Neural cell (in vitro differentiated cells): ENCODE measurements around the gene KDM8. TPM values are rescaled to one million over a fixed set of nuclear protein-coding genes. Genes with fewer than 3 reads are reported as not detected.
"Not testable (repeated sequence)": the region's sequence is repeated elsewhere in the genome, so short reads cannot be mapped to it uniquely, and the experiment has no call there.

Source experiments
- H2AFZ ChIP-seq: fragments of 200-600, 300-800 bp; sonication (generic), shearing (Covaris generic); 2 replicates; pipeline ENCODE4 v1.6.0; 2014; ENCODE audit warnings: low read depth, mild to moderate bottlenecking, antibody characterized with exemption, low read length, moderate library complexity
- H3F3A ChIP-seq: fragments of 200-600 bp; shearing (Covaris generic); 2 replicates; pipeline ENCODE4 v1.6.1; 2016; ENCODE audit warnings: mild to moderate bottlenecking, moderate library complexity, mixed read lengths, antibody characterized with exemption, low read length; ENCODE audit not compliant: insufficient read depth, poor library complexity, severe bottlenecking
- H3K27ac ChIP-seq: fragments of 200-600, 300-800 bp; sonication (generic), shearing (Covaris generic); 2 replicates; pipeline ENCODE4 v1.5.1; 2014; ENCODE audit warnings: mild to moderate bottlenecking, low read length, moderate library complexity
- H3K27me3 ChIP-seq: fragments of 300-800, 200-600 bp; sonication (generic), shearing (Covaris generic); 2 replicates; pipeline ENCODE4 v1.6.0; 2014; ENCODE audit warnings: mild to moderate bottlenecking, low read depth, low read length, moderate library complexity; ENCODE audit not compliant: insufficient read depth
- H3K36me3 ChIP-seq: fragments of 300-800, 200-600 bp; sonication (generic), shearing (Covaris generic); 2 replicates; pipeline ENCODE4 v1.5.1; 2014; ENCODE audit warnings: mild to moderate bottlenecking, antibody characterized with exemption, low read length, moderate library complexity; ENCODE audit not compliant: insufficient read depth
- H3K4me2 ChIP-seq: fragments of 300-800, 200-600 bp; sonication (generic), shearing (Covaris generic); 2 replicates; pipeline ENCODE4 v1.6.0; 2014; ENCODE audit warnings: mild to moderate bottlenecking, low read length
- H3K4me3 ChIP-seq: fragments of 300-800, 200-600 bp; sonication (generic), shearing (Covaris generic); 2 replicates; pipeline ENCODE4 v1.5.1; 2014; ENCODE audit warnings: mild to moderate bottlenecking, low read length, moderate library complexity
- H3K79me2 ChIP-seq: fragments of 200-600 bp; shearing (Covaris generic); replicated peaks from 2 replicates; pipeline ENCODE4 v1.6.0; 2014; ENCODE audit warnings: mild to moderate bottlenecking, low read length, moderate library complexity; ENCODE audit not compliant: insufficient read depth
- H3K9ac ChIP-seq: fragments of 300-800, 200-600 bp; sonication (generic), shearing (Covaris generic); 2 replicates; pipeline ENCODE4 v1.6.1; 2016; ENCODE audit warnings: mild to moderate bottlenecking, low read length, mixed read lengths
- H3K9me2 ChIP-seq: fragments of 200-600 bp; shearing (Covaris generic); 2 replicates; pipeline ENCODE4 v1.6.1; 2016; ENCODE audit warnings: mild to moderate bottlenecking, low read length, mixed read lengths; ENCODE audit not compliant: insufficient read depth
- H3K9me3 ChIP-seq: fragments of 200-600, 300-800 bp; sonication (generic), shearing (Covaris generic); 2 replicates; pipeline ENCODE4 v1.6.1; 2016; ENCODE audit warnings: mild to moderate bottlenecking, mixed run types, low read length, moderate library complexity, mixed read lengths
- H4K20me1 ChIP-seq: fragments of 200-600 bp; shearing (Covaris generic); 2 replicates; pipeline ENCODE4 v1.6.1; 2016; ENCODE audit warnings: mild to moderate bottlenecking, mixed run types; ENCODE audit not compliant: insufficient read depth
- EP300 ChIP-seq: fragments of 450-650 bp; conservative IDR thresholded peaks from 2 replicates; pipeline ENCODE4 v1.6.1; 2014; ENCODE audit warnings: antibody characterized with exemption, mild to moderate bottlenecking, moderate library complexity; ENCODE audit not compliant: poor library complexity, severe bottlenecking
- EZH2 ChIP-seq: fragments of 200-600, 300-800 bp; shearing (Covaris generic), sonication (generic); IDR thresholded peaks from 2 replicates; pipeline ENCODE4 v1.6.1; 2014; ENCODE audit warnings: antibody characterized with exemption, low read length, borderline replicate concordance, mild to moderate bottlenecking; ENCODE audit not compliant: insufficient read depth, poor library complexity, severe bottlenecking
- MXI1 ChIP-seq: fragments of 450-650 bp; conservative IDR thresholded peaks from 2 replicates; pipeline ENCODE4 v1.6.1; 2014; ENCODE audit warnings: antibody characterized with exemption, mild to moderate bottlenecking; ENCODE audit not compliant: poor library complexity, severe bottlenecking
- POLR2AphosphoS5 ChIP-seq: IDR thresholded peaks from 2 replicates; pipeline ENCODE4 v1.6.1; 2012
- RAD21 ChIP-seq: fragments of 450-650 bp; conservative IDR thresholded peaks from 2 replicates; pipeline ENCODE4 v1.6.1; 2014; ENCODE audit warnings: antibody characterized with exemption, mild to moderate bottlenecking, moderate library complexity
- SMC3 ChIP-seq: fragments of 450-650 bp; conservative IDR thresholded peaks from 2 replicates; pipeline ENCODE4 v1.6.1; 2014; ENCODE audit warnings: antibody characterized with exemption, mild to moderate bottlenecking, moderate library complexity; ENCODE audit not compliant: poor library complexity
- TAF1 ChIP-seq: IDR thresholded peaks from 2 replicates; pipeline ENCODE4 v1.6.1; 2012; ENCODE audit warnings: low read depth
- polyA plus RNA-seq: library from polyadenylated mRNA; depleted of rRNA; stranded (reverse); fragments of >200 nt; gene quantifications from 2 replicates; pipeline ENCODE4 v1.2.3, GENCODE V29; 2014
- TF ChIP-seq, protein P1 (sequence below): IDR thresholded peaks from 2 replicates; pipeline ENCODE4 v1.6.1; 2012; ENCODE audit warnings: borderline replicate concordance
- TF ChIP-seq, protein P2 (sequence below): fragments of 450-650 bp; IDR thresholded peaks from 2 replicates; pipeline ENCODE4 v1.5.1; 2014; ENCODE audit warnings: antibody characterized with exemption, mild to moderate bottlenecking, moderate library complexity; ENCODE audit not compliant: poor library complexity, severe bottlenecking

Gene KDM8
- polyA plus RNA-seq, 1 donor from 2014 or later: 4.0 TPM

DNA sequence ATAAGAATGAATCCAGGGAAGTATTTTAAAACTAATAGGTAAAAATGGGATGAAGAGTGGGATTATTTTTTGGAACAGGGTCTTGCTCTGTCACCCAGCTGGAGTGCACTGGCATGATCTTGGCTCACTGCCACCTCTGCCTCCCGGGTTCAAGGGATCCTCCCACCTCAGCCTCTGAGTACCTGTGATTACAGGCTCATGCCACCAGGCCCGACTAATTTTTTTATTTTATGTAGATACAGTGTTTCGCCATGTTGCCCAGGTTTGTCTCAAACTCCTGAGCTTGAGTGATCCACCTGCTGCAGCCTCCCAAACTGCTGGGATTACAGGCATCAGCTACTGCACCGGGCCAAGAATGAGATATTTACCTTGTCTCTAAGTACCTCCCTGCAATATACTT lies 43.1 kb downstream of the KDM8 start:
- TF ChIP-seq SMC3: no peak
- no peak for TF ChIP-seq EZH2
- TF ChIP-seq, protein P1, sequence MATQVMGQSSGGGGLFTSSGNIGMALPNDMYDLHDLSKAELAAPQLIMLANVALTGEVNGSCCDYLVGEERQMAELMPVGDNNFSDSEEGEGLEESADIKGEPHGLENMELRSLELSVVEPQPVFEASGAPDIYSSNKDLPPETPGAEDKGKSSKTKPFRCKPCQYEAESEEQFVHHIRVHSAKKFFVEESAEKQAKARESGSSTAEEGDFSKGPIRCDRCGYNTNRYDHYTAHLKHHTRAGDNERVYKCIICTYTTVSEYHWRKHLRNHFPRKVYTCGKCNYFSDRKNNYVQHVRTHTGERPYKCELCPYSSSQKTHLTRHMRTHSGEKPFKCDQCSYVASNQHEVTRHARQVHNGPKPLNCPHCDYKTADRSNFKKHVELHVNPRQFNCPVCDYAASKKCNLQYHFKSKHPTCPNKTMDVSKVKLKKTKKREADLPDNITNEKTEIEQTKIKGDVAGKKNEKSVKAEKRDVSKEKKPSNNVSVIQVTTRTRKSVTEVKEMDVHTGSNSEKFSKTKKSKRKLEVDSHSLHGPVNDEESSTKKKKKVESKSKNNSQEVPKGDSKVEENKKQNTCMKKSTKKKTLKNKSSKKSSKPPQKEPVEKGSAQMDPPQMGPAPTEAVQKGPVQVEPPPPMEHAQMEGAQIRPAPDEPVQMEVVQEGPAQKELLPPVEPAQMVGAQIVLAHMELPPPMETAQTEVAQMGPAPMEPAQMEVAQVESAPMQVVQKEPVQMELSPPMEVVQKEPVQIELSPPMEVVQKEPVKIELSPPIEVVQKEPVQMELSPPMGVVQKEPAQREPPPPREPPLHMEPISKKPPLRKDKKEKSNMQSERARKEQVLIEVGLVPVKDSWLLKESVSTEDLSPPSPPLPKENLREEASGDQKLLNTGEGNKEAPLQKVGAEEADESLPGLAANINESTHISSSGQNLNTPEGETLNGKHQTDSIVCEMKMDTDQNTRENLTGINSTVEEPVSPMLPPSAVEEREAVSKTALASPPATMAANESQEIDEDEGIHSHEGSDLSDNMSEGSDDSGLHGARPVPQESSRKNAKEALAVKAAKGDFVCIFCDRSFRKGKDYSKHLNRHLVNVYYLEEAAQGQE: no peak
- no peak for TF ChIP-seq EP300
- no peak for TF ChIP-seq TAF1
- TF ChIP-seq, protein P2, sequence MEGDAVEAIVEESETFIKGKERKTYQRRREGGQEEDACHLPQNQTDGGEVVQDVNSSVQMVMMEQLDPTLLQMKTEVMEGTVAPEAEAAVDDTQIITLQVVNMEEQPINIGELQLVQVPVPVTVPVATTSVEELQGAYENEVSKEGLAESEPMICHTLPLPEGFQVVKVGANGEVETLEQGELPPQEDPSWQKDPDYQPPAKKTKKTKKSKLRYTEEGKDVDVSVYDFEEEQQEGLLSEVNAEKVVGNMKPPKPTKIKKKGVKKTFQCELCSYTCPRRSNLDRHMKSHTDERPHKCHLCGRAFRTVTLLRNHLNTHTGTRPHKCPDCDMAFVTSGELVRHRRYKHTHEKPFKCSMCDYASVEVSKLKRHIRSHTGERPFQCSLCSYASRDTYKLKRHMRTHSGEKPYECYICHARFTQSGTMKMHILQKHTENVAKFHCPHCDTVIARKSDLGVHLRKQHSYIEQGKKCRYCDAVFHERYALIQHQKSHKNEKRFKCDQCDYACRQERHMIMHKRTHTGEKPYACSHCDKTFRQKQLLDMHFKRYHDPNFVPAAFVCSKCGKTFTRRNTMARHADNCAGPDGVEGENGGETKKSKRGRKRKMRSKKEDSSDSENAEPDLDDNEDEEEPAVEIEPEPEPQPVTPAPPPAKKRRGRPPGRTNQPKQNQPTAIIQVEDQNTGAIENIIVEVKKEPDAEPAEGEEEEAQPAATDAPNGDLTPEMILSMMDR: no peak
- TF ChIP-seq RAD21: no peak
- no peak for TF ChIP-seq MXI1
- no peak for TF ChIP-seq POLR2AphosphoS5
- H3K9me3 ChIP-seq: no peaks in the 10 kb centered on the region
- no peaks in the 10 kb centered on the region for H3K27me3 ChIP-seq
- no peaks in the 10 kb centered on the region for H3F3A ChIP-seq
- H3K4me2 ChIP-seq: no peak overlapping the region
- no peaks in the 10 kb centered on the region for H3K79me2 ChIP-seq
- H3K4me3 ChIP-seq: no peak overlapping the region
- H3K36me3 ChIP-seq: no peaks in the 10 kb centered on the region
- H3K27ac ChIP-seq: no peak overlapping the region
- H3K9me2 ChIP-seq: no peaks in the 10 kb centered on the region
- H3K9ac ChIP-seq: no peak overlapping the region
- H4K20me1 ChIP-seq: no peaks in the 10 kb centered on the region
- no peak overlapping the region for H2AFZ ChIP-seq

DNA sequence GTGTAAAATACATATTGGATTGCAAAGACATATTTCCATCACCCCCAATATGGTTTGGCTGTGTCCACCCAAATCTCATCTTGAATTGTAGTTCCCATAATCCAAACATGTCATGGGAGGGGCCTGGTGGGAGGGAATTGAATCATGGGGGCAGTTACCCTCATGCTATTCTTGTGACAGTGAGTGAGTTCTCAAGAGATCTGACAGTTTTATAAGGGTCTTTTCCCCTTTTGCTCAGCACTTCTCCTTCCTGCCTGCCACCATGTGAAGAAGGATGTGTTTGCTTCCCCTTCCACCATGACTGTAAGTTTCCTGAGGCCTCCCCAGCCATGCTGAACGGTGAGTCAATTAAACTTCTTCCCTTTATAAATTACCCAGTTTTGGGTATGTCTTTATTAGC lies 43.8 kb downstream of the KDM8 start:
- H3K79me2 ChIP-seq, H3K9ac ChIP-seq, H3K9me2 ChIP-seq, H3K27ac ChIP-seq, H2AFZ ChIP-seq, H4K20me1 ChIP-seq, H3K27me3 ChIP-seq, H3F3A ChIP-seq, H3K4me2 ChIP-seq, H3K9me3 ChIP-seq, H3K4me3 ChIP-seq, H3K36me3 ChIP-seq: not testable (repeated sequence)

DNA sequence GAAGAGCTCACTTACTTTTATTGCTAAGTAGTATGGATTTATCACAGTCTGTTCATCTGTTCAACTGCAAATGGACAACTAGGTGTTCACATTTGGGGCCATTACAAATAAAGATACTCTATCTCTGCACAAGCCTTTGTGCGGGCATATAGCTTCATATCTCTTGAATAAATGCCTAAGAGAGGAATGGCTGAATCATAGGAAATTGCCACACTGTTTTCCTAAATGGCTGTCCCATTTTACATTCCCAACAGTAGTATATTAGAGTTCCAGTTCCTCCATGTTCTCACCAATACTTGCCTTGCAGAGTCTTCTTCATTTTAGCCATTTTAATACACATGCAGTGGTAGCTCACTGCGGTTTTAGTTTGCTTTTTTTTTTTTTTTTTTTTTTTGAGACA lies 44.7 kb downstream of the KDM8 start:
- no peak overlapping the region for H3K9ac ChIP-seq
- no peak overlapping the region for H3K27ac ChIP-seq
- H3K36me3 ChIP-seq: no peaks in the 10 kb centered on the region
- TF ChIP-seq, protein P1: no peak
- TF ChIP-seq EZH2 (no peak), POLR2AphosphoS5 (no peak), RAD21 (no peak), EP300 (no peak), MXI1 (no peak), SMC3 (no peak), TAF1 (no peak)
- TF ChIP-seq, protein P2: no peak
- H3F3A ChIP-seq: no peaks in the 10 kb centered on the region
- H3K9me3 ChIP-seq: no peaks in the 10 kb centered on the region
- no peak overlapping the region for H3K4me2 ChIP-seq
- H3K4me3 ChIP-seq: no peak overlapping the region
- no peaks in the 10 kb centered on the region for H3K79me2 ChIP-seq
- H2AFZ ChIP-seq: no peak overlapping the region
- H4K20me1 ChIP-seq: no peaks in the 10 kb centered on the region
- H3K9me2 ChIP-seq: no peaks in the 10 kb centered on the region
- no peaks in the 10 kb centered on the region for H3K27me3 ChIP-seq
